ENCODE measurements around the gene MAP3K10.

Gene MAP3K10

DNA sequence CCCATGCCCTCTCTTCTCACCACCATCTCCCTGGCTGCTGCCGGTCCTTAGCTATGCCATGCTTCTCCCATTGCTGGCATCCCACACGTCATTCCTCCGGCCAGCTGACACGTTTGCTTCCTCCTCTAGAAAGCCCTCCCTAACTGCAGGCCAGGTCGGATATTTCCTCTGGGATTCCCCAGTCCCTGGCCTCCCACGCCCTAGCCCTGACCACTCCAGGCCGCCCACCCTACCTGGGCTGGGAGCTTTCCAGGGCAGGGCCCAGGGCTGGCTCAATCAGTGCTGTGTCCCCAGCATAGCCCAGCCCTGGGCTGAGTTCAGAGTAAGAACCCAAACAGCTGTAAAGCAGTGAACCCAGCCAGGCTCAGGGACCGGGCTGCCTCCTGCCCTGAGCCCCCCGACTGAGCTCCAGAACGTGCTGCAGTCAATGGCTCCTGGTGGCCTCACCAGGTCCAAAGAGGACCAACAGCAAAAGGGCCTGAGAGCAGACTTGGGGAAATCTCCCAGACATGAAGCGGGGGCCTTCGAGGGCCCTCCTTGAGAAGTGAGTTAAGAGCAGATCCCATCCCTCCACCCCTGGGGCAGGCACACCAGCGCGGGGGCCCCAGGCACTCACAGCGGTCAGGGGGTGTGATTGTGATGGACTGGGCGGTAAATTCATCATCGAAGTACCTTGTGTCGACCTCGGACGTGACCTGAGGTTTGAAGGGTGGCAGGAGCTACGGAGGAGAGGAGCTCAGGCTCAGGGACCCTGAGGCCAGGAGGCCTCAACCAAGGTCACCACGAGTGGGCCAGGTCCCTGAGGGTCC lies 43.4 kb downstream of the MAP3K10 start:
- no peak for DNase-seq

DNA sequence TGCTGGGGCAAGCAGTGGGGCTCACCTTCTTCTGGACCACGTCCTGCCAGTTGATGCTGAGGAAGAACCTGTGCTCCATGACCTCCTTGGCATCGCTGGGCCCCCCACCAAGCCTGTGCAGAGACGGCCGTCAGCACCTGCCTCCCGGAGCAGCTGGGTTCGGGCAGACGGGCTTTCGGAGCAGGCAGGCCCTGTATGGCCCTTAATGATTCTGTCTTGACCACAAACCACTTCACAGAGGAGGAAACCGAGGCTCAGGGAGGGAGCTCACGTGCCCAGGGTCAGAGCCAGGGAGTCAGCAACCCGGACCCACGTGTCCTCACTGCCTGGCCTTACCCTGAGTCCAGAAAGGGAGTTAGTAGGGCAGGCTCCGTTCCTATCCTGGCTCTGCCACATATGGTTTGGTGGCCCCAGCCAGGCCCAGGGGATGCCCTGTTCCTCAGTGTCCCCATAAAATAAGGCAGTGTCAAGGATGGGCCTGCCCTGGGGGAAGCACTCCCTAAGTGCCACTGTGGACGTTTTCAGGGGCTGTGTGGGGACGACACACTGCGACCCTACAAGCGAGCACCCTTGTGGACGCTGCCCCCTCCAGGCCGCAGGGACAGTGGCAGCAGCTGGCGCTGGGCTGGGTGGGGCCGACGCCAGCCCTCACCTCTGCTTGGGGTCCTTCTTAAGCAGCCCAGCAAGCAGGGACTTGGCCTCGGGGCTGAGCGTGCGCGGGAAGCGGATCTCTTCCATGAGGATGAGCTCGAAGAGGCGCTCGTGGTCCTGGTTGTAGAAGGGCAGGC lies 44.2 kb downstream of the MAP3K10 start:
- no peak for DNase-seq

DNA sequence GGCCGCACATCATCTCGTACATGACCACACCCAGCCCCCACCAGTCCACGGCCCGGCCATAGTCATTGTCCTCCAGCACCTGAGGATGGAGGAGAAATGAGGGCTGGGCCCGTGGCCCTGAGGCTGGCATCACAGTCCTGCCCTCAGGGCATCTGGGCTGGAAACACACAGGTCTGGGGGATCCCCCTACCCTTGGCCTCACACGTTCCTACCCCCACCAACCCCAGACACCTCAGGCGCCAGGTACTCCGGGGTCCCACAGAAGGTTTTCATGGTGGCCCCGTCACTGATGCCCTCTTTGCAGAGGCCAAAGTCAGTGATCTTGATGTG lies 44.8 kb downstream of the MAP3K10 start:
- DNase-seq: no peak

DNA sequence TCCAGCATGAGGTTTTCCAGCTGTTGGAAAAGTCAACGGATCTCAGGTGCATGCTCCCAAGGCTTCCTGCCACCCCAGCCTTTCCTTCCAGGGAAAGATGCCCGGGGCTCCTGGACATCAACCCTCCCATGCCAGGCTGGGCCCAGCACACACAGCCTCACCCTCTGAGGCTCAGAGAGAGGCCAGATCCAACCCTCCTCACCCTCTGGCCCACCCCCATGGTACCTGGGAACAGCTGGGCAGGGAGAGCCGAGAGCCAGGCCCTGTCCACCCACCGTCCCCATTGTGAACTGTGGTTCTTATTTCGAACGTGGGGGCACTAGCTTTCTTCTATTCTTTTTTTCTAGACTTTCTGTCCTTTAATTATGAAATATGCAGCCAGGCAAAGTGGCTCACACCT lies 45.1 kb downstream of the MAP3K10 start:
- no peak for DNase-seq

DNA sequence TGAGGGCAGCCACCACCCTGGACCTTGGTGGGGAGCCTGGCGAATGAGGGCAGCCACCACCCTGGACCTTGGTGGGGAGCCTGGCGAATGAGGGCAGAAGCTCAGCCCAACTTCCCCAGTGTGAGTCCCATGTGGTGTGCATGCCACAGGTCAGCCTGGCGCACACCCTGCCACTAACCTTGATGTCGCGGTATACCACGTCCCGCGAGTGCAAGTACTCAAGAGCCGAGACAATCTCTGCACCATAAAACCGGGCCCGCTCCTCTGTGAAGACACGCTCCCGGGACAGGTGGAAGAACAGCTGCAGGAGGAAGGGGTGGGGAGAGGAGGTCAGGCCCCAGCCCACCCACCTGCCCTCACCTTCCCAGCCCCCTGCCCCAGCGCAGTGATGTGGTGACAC lies 46.6 kb downstream of the MAP3K10 start:
- DNase-seq: no peak

DNA sequence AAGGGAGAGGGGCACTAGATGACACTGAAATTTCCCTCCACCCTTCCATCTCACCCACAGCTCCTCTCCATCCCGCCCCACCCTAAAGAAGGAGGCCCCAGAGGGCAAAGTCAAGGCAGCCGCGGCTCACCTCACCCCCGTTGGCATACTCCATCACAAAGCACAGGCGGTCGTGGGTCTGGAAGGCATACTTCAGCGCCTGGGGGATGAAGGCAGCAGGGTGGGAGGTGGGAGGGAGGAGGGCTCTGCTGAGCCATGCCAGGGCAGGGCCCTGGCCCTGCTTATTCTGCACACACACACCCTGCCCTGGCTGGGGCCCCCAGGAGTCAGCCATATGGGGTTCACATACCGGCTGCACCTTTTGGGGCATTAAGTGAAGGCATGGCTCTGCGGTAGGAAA lies 47.5 kb downstream of the MAP3K10 start:
- no peak for DNase-seq

DNA sequence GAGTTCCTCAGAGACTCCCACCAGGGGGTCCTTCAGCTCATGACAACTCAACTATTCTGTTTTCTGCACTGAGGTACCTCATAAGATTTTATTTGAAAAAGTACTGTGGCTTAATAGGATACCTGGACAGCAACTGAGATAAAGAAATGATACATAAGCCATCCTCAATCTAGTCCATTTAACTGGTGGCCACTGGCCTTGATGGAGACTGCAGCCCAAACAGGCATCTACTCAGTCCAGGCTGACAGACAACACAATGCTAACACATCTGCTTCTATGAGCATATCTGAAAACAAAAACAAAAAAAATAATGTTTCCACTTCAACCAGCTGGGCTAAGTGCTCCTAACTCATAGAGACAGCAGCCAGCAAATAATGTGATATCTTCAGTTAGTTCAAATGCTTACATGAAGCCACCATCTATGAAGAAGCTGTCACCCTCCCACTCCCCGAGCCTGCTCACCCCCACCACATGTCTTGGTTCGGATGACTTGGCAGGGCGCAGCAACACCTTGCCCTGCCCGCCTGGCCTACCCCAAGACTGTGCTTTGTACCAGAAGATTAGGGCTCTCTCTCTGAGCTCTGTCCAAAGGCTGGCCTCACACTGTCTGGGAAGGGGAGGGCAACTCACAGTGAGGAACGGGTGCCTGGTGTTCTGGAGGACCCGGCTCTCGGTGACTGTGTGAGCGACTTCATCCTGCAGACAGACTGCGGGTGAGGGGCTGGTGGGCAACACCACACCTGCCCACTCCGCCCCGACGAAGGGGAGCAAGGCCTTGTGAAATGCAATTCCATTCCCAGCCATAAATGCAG lies 48.4 kb downstream of the MAP3K10 start:
- DNase-seq: no peak

DNA sequence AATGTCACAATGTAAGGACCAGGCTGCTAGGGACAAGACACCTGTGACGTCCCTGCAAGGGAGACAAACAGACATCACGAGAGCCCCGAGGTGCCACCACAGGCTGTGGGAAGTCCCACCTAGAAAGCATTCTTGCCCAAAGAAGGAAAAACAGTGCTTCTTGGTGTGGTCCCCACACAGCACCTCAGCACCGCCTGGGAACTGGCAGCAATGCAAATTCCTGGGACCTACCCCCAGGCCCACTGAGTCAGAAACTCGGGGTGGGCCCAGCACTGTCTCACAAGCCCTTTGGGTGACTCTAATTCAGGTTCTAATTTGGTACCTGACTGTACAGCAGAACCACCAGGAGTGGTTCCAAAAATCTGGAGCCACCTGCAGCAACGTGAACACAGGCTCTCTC lies 49.1 kb downstream of the MAP3K10 start:
- DNase-seq: no peak

DNA sequence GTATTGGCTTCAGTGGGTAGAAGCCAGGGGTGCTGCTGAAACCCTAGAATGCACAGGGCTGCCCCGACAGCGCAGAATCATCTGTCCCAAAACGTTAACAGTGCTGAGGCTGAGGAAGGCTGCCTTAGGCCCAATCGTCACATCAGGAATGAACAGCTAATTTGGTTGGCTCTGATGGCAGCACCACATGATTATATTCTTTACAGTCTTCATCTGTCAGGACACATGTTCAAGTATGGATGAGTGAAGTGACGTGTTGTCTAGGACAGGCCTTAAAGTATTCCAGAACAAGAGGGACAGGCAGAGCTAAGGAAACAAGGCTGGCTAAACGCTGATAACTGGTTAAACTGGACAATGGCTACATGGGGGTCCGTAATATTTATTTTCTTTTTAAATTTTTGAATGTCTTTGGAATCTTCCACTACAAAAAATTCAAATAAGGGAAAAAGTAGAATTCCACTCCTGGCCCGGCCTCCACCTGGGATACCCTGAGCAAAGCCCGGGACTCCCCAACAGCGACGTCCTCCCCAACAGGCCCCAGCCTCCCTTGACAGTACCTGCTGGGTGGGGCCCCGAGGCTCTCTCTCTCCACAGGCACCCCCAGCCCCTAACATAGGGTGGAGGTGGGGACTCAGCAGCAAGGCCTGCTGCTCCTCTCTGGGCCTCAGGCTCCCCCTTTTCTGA lies 50.0 kb downstream of the MAP3K10 start:
- no peak for DNase-seq

DNA sequence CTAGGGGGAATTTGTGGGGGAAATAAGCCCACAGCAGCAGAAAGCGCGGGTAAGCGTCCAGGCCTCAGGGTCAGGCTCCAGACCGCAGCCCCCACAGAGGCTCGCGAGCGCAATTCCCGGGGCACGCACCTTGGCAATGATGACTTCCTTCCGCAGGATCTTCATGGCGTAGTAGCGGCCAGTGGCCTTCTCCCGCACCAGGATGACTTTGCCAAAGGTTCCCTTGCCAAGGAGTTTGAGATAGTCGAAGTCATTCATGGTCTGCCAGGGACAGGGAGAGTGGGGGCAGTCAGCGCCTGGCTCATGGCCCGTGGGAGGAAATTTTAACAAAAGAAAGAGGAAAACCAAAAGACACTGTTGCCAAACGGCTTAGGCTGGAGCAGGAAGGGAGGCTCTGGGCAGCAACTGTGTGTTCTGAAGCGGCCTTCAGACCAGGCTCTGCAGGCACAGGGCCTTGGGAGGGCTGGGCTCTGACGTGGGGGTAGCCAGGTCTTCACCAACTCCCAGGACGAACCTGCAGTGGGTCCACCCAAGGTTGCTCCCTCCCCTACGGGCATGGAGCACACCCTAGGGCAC lies 50.7 kb downstream of the MAP3K10 start:
- no peak for DNase-seq

DNA sequence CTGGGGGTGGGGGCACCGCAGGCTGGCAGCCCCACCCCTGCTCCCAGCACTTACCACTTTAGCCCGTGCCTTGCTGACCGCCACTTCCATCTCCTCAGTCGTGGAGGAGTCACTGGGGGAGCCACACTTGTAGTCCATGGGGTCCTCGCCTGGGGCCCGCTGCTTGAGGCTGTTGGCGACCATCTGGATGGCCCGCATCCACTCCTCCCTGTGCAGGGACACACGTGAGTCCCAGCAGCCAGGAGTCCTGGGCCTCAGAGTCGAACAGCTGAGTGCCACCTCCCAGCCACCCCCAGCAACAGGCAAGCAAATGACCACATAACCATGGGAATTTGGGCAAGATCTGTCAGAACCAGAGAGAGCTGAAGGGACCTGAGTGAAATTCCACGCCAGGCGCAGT lies 51.3 kb downstream of the MAP3K10 start:
- DNase-seq: no peak

DNA sequence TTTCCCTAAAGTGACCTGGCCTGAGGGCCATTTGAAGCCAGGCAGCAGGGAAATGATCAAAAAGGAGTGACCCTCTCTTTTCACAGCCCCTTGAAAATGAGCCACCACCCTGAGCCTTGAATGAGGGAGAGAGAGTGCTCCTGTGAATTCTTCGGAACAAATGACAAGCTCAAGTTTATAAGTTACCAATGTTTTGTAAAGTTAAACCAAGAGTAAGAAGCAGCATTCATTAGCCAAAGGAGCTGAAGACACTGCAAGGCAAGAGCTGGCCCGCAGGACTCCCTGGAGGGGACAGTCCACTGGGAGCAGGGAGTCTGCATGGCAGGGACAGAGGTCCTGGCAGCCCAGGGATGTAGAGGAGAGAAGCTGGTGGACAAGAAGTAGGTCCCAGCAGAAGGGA lies 52.0 kb downstream of the MAP3K10 start:
- DNase-seq: no peak

DNA sequence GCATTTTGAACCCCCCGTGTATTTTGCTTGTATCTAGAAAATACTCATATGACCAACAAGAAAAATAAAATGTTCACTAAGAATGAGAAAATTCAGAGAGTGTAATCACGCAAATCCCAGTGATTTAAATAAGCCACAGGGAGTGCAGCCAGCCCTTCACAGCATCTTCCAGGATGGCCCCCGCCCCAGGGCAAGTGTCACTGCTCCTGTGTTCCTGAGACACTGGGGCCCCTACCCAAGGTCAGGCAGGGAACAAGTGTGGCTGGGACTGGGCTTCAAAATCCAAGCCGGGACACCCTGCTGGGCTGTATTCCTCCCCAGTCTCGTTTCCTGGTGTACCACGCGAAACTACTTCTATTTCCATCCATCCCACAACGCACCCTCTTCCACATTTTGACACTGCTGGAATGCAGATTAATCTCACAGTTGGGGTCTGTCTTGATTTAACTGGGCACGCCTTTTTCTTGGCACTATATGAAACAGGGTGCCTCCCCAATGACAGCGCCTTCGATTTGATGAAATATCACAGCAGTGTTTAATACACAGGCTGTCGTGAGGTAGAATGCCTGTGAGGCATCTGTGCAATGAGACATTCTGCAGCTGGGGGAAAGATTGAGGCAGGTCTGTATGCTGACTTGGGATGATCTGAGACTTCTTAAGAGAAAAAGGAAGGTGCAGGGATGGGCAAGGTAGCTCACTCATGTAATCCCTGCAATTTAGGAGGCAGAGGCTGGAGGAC lies 53.5 kb downstream of the MAP3K10 start:
- no peak for DNase-seq

DNA sequence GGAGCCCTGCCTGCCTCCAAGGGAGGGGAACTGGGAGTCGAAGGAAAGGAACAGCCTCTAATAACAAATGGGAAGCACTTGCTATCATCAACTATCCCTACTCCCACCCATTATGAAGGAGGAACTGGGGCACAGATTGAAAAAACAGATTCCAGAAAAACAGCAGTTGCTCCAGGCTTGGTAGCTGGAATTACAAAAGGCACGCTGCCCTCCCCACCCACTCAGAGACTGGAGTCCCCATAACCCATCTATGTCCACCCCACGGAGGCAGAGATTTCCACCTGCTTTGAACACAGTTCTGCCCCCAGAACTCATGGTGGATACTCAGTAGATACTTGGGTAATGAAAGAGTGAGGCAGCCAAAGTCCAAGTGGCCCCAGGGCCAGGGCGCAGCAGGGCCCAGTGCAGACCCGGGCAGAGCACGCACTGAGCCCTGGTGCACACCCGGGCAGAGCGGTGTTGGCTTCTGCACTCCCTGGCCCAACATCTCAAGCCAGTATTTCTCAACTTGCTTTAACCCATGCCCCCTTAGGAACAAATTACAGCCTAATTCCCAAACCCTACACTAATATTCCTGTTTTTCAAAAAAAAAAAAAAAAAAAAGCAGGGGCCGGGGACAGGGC lies 54.4 kb downstream of the MAP3K10 start:
- no peak for DNase-seq

DNA sequence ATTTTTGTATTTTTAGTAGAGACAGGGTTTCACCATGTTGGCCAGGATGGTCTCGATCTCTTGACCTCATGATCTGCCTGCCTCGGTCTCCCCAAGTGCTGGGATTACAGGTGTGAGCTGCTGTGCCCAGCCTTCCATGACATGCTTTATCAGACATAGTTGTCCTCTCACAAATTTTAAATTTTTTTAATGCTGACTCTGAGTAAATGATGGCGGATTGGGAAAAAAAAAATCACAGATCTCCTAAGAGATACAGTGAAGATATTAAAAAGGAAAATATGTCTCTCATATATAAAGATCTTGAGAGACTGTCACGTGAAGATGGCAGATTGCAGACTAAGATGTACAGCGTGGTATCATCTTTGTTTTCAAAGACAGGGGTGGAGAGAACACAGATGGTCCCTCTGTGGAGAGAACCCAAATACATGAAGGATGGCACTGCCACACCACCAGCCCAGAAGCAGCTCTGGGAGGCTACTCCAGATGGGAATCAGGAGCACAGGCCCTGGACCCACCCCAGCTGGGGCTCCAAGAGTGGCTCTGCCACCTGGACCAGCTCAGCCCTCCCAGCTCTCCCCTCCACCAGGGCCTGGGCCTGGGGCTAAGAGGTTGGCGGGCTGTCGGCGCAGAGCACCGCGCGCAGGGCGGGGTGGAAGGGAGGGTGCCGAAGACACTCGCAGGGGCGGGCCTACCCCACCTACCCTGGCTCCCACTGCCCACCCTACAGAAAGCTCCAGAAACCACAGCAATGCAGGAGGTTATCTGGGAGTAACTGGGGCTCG lies 55.3 kb downstream of the MAP3K10 start:
- no peak for DNase-seq

DNA sequence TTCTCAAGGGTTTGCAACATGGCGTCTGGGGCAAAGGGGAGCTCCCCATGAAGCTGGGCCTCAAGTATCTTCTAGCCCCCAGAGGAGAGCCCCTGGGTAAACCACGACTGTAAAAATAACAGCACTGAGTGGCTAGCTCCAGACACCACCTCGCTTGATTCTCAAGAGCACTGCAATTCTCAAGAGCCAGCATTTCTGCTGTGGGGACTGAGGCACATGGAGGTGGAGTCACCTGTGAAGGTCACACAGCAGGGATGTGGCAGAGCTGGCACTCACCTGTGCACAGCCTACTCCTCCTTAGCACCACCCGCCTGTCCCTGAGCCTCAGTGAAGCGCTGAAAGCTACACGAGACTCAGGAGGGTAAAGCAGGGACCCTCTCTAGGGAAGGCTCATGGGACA lies 56.0 kb downstream of the MAP3K10 start:
- no peak for DNase-seq

DNA sequence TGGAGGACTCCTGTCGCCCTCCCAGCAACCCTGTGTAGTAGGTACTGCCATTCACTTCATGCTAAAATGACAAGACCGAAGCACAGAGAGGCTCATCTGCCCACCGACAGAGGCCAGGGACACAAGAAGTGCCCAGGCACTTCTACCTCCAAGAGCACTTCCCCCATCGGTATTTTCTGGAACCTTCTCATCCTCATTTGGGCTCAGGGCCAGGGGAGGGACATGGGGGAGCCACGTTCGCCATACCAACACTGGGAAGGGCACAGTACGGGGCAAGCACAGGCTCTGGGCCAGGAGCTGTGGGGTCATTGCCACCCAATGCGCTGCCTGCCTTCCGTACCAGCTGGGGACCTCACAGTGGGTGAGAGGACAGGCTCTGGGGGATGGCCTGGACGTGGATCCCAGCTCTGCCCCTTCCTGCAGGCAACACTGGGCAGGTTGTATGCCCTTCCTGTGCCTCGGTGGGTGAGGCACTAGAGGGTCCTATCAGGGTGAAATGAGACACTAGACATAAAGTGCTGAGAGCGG lies 56.6 kb downstream of the MAP3K10 start:
- no peak for DNase-seq

DNA sequence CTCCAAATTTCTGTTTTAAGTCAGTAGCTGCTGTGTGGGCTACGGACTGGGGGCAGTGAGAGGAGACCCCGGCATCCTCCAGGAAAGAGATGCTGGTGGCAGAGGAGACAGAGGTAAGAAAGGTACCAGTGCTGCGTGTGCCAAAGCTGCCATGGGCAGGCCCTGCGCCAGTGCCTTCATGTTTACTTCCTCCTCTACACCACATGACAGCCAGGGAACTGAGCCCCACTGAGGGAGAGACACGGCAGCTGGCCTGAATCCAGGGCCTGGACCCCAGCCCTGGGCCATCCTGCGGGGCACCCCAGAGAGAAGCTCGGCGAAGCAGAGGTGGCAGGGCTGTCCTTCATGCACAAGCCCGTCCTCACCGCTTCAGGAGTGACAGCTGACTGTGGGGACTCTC lies 58.0 kb downstream of the MAP3K10 start:
- no peak for DNase-seq

DNA sequence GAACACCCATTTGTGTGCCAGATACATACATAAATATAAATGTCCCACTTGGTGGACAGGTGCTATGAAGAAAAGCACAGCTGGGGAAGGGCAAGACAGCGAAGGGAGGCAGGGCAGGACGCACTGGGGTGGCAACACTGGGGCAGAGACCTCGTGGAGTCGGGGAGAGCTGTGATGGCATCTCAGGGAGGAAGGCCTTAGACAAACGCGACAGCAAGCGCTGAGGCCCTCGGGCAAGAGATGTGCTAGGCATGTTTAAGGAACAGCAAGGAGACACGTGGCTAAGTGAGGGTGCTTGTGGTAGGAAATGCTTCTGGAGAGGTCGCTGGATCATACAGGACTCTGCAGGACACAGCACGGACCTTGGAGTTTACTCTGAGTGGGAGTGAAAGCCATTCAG lies 58.6 kb downstream of the MAP3K10 start:
- DNase-seq: no peak

DNA sequence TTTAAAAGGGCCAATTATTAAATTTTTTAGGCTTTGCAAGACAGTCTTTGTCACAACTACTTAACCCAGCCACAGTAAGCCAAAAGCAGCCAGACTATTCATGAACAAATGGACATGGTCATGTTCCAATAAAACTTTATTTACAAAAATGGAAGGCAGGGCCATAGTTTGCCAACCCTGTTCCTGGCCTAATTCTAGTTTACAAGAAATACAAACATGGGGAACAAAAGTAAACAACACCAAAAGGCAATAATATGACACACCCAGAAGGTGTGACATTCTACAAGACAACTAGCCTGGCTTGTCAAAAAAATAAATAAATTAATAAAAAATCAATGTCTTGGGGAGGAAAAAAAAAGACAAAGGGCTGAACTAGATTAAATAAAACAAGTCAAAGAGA lies 60.0 kb downstream of the MAP3K10 start:
- no peak for DNase-seq

DNA sequence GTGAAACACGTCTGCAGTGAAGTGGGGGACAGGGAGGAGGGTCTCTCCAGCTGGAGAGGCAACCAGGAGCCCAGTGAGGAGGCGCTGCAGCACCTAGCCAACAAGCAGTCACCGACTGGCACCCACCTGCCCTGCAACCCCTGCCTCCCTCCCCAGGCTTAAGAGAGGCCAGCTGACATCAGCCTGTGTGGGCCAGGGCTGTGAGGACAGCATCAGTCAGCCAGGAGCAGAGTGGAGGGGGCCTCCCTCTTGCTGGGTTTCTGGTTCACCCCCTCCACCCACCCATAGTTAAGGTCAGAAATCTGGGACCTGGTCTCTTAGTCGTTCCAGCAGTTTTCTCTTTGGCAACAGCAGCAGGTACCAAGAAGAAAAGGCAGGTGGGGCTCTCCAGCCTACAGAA lies 60.8 kb downstream of the MAP3K10 start:
- no peak for DNase-seq
